Measurements from ENCODE around the gene NUP42.
"Not testable (repeated sequence)": the region's sequence is repeated elsewhere in the genome, so short reads cannot be mapped to it uniquely, and the experiment has no call there.

NUP42 gene

DNA sequence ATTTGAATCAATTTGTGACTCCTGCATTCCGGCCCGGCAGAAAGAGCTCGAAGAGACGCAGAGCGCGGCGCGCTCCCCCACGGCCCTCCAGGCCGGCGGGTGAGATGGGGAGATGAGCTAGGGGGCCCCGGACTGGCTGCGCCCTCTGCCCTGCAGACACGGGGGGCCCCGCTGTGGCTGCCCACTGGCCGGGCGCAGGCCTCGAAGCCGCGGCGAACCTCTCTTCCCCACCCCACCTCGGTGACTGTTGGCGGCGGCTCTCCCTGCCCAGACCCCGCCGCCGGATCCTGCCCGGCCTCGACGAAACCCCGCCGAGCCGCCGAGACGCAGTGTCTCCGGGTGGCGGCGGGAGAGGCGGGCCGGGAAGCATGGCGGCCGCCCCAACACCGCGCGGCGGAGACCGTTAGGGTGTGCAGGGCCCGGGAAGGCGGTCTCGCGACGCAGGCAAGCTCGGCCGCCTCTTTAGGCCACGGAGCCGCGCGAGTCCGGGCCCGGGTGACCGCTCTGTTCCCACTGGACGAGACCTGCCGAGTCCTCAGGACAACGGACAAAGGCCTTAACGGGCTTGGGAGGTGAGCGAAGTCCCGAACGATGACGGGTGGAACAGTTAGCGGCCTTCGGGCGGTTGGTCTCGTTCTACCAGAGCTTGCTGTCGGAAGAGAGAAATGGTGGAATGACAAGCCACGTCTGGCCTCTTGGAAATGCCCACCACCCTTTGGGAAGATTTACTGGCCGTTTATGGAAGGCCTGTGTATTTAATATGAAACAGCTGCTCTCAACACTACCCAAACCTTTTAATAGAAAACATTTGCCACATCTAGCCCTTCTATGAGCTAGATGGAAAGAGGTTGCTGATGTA is 24.3 kb downstream of the NUP42 start:
- no peak for DNase-seq

DNA sequence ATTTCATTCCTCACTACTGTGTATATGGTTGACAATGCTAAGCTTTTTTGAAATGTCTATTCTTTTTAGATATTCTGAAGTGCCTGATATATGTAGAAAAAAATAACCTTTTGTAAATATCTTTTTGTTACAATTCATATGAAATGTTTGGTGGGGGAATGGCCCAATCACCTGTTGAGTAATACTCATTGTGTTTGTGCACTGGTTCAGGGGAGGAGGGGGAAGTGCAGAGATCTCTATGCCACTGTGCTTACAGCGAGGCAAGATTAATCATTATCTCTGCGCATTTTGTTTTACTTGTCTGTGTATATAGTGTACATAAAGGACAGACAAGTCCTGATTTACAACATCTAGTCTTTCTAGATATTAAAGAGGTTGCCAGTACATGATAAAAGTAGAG is 25.2 kb downstream of the NUP42 start:
- no peak for DNase-seq

DNA sequence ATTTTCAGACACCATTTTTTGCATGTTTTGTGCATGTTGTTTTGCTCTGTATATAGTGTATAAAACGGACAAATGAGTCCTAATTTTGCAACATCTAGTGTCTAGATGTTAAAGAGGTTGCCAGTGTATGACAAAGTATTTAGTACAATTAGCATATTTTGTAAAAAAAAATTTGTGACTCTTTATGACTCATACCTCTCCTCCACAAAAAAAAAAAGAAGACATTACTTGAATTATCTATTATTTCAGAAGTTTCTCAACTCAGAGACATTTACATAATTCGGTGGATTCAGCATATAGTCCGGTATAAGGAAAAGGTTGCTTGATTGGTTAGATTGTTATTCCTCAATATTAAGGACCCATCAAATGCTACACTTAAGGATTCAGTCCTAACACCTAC is 26.0 kb downstream of the NUP42 start:
- DNase-seq: no peak

DNA sequence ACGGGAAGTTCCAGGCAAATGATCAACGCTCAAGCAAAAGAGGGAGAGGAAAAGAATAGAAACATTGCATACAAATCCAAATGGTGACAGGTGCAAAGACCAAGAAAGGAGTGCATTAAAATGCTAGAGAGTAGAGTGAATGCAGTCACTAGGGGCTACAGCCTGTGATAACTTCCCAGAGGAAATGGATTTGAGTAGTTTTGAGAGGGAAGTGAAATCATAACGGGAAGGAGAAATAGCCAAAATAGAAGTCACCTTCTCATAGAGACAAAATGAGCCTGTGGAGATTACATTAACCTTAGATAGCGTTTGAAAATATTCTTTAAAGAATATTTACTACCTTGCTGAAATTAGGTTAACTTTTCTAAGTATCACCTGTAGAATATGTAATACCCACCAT is 26.5 kb downstream of the NUP42 start:
- DNase-seq: no peak

DNA sequence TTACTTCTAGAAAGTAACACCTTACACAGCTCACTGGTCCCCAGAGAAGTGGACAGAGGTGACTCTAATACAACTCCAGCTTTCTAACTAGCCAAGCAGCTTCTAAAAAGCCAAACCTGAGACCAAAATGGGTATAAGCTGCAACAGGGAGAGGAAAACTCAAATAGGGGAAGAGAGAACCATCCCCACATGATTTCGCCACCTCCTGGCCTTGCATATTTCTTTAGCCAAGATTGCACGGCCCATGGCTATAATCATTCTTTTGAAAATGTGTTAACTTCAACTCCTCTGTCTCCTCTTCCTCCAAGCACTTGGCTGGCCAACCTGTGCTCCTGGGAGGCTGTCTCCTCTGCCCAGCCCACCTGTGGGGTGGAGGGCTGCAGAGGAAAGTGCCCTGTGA is 28.7 kb downstream of the NUP42 start:
- no peak for DNase-seq

DNA sequence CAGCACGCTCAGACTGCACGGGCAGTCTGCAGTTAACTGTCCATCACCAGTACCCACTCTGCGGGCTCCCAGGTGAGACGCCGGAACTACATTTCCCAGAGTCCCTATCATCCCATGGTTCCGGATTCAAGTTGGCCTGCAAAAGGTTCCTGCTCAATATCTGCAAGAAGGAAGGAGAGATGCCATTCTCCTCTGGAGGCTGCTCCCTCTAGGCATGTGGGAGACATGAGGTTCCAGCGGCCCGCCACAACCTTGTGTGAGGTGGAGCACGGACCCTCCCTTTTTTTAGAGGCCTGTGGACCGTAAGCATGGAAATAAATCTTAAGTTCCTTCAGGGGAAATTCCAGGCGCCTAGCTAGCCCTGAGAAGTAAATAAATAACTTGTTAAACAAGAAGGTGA is 29.7 kb downstream of the NUP42 start:
- DNase-seq: no peak

DNA sequence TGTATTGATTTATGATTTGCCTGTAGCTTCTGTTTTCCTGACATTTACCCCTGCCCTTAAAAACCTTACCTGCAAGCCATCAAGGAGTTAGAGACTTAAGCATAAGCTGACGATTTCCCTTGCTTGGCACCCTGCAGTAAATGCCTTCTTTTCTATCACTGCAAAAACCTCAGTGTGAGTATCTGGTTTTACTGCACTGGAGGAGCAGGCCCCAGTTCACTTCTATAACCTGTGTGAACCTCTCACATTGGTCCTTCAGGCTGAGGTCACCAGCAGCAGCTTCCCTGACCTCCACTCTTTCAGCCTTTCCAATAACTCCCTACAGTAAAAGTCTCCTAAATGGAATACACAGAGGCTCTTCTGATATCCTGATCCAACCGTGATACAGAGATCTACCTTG is 30.5 kb downstream of the NUP42 start:
- DNase-seq: no peak

DNA sequence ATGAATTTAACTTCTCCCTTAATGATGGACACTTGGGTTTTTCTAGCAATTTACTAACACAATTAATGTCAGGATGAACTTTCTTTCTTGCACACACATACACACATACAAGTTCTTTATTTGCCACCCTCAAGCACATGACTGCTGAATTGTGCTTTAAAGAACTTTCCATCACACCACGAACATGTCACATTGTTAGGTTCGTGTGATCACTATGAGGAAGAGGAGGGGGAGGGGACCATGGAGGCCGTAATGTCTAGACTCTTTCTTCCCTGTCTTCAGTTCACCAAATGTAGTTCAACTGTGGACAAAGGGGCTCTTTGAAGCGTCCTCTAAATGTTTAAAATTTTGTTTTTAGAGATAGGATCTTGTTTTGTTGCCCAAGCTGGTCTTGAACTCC is 31.0 kb downstream of the NUP42 start:
- no peak for DNase-seq

DNA sequence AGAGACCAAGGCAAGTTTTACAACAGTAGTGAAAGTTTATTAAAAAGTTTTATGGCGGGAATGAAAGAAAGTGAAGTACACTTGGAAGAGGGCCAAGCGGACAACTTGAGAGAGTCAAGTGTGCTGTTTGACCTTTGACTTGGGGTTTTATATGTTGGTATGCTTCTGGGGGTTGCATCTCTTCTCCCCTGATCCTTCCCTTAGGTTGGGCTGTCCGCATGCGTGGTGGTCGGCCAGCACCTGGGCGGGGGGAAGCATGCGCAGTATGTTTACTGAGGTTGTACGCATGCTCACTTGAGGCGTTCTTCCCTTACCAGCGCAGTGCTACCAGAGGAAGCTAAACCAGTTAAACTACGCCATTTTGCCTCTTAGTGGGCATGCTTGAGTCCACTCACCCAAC is 31.9 kb downstream of the NUP42 start:
- no peak for DNase-seq

DNA sequence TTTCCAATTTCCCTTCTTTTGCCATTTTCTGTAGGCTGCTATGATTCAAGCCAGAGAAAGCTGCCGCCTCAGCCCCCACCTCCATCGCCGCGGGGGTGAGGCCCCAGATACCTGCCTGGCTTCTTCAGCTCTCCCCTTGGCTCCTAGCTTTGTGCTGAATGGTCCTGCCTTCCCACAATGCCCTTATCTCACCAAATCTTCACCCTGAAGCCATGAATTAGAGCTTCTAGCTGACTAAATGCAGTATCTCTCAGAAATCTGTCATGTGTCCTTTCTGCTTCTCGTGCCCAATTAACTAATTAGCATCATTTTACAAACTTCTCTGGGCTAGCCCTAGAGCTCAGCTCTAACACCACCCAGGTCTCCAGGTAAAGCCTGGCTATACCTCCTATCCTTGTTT is 32.6 kb downstream of the NUP42 start:
- no peak for DNase-seq

DNA sequence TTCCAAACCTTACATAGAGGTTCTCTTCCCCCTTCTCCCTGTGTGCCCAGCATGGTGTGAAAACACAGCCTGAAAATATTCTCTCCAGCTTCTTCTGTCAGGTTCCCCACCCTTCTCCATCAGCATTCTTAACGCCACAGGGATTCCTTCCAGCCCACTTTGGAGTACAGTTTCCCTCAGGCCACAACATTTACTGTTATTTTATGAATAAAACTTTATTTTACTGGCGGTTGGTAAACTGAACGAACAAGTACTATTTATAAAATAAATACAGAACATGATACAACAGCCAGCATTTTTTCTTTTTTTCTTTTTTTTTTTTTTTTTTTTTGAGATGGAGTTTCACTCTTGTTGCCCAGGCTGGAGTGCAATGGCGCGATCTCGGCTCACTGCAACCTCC is 33.1 kb downstream of the NUP42 start:
- DNase-seq: no peak

DNA sequence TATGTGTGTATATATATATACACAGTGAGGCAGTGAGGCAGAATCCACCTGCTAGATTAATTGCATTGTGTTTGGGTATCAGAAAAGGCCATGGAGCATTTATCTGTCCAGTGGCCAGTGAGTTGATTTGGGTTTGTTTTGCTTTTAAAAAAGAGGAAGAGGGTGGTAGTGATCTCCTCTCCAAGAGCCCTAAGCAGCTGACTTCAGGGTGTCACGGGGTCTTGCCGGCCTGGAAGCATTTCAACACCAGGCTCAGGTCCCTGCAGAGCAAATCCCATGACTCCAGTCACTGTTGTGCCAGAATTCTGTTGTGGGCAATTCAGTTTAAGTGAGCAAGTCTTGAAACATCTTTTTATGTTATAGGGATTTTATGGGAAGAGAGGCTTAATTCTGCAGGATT is 34.2 kb downstream of the NUP42 start:
- no peak for DNase-seq

DNA sequence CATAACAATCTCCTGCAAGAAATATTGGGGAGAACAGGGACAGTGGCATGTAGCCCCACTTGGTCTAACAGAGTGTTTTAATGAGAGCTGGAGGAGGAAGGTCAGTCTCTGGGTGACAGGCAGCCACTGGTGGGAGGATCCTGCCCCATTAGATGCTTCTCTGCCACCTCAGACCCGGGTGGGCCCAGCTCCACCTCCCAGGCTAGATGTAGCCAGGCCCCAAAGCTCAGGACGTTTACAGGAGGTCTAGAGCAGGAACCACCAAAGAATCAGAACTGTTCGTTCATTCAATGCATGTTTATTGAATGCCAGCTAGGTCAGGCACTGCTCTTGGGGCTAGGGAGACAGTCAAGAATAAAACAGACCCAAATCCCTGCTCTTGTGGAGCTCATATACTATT is 36.3 kb downstream of the NUP42 start:
- DNase-seq: no peak

DNA sequence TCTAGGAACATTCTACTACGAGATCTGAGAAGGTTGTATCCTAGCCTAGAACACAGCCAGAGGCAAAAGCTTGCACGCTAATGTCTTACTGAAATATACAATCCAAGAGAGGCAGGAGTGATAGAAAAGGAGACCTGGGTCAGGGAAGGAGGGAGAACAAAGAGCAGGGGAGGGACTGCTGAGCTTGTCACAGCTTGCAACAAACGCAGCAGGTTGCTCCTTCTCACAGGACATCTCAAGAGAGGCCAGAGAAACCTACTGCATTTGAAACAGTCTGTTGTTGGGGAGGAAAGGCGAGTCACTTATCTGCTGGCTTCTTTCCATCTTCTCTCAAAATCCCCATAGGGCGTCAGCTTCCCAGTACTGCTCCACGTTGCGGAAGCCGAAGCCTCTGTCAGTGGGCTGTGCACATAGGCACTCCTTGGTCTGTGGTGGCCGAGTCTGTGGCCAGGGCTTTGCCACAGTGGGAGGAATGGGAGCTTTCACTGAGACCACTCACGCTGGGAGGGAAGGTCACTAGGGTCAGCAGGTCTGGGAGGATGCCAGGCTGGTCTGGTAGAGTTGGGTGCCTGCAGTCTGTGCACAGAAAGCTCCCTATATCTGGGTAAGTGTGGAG is 39.0 kb downstream of the NUP42 start:
- no peak for DNase-seq

DNA sequence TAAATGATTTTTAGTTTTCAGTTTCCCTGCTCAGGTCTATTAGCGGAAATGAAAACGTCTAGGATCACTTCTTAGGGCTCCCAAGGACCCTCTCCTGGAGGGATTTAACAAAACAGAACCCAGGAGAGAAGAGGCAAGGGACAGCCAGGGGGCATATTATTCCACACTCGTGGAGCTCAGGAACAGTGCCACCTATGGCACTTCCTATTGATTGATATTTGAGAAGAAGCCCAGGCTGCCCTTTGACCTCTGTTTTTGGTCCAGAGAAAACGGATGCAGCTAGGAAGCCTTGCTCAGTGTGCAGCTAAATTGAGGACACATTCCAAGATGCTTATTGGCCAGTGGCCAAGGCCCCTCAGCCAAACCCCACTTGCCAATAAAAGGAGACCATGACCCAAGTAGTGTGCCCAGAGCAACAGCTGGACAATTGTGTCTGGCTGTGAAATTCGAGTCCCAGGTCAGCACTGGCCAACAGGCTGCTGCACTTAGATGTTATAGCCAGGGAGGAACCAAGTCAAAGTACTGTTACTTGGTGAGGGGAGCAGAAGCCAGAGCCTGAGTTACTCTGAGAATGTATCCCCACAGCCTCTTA is 40.7 kb downstream of the NUP42 start:
- no peak for DNase-seq

DNA sequence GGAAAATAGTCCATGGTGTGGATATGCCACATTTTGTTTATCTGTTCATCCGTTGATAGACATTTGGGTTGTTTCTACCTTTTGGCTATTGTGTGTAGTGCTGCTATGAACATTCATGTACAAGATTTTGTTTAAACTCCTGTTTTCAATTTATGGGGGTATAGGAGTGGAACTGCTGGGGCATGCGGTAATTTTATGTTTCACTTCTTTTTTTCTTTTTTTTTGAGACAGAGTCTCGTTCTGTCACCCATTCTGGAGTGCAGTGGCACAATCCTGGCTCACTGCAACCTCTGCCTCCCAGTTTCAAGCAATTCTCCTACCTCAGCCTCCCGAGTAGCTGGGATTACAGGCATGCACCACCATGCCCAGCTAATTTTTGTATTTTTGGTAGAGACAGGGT is 42.5 kb downstream of the NUP42 start:
- not testable (repeated sequence) for DNase-seq

DNA sequence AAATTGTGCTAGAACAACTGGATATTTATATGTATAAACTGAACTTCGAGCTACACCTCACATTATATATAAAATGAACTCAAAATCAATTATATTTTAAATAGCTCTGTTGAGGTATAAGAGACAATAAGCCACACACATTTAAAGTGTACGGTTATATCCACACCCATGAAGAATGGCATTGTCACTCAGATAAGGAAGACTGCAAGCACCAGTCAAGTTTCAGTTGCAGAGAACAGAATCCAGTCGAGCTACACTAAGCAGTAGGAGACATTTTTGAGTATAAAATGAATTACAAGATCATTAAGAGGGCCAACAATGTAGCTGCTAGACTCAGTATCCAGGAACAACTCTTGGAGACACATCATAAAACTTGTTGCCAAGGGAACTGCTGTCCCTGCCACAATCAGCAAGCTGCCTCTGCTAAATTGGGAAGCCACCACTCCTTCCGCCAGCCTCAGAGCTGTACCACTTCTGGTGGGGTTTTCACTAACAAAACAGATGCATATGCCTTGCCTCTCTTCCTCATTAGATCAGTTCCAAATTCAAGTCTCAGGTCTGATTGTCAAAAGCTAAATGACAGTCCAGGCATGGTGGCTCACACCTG is 45.1 kb downstream of the NUP42 start:
- DNase-seq: no peak

DNA sequence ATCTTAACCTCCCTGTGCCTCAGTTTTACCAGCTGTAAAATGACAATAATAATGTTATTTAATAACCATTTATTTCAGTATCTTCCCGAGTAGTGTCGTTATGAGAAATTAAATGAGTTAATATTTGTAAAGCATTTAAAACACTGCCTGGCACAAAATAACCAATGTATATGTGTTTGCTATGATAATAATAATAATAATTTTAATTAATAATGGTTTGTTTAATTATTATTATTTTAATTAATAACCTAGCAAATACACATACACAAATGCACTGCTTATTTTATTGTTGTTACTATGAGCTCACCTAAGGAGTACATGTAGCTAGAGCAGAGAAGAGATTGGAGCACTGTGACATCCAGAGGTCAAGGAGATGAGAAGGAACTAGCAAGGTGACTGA is 46.6 kb downstream of the NUP42 start:
- DNase-seq: no peak

DNA sequence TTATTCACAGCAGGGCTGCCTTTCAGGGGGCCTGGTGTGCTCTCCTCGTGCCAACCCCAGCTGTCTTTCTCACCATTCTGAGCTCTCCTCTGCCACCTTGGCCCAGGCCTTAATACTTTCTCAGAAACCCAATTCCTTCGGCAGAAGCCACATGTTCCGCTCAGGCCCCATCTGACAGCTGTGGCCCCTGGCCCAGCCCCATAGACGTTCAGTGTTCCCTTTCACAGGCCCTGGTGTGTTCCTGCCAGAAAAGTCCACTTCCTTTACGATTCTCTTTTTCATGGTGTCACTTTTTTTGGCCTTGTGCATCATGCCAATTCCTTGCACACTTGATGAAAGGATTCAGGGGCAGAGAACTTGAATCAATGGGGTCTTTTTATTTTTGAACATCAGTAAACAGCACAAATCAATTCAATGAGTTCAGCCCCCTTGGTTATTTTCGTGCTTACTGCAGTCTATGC is 48.8 kb downstream of the NUP42 start:
- DNase-seq: no peak

DNA sequence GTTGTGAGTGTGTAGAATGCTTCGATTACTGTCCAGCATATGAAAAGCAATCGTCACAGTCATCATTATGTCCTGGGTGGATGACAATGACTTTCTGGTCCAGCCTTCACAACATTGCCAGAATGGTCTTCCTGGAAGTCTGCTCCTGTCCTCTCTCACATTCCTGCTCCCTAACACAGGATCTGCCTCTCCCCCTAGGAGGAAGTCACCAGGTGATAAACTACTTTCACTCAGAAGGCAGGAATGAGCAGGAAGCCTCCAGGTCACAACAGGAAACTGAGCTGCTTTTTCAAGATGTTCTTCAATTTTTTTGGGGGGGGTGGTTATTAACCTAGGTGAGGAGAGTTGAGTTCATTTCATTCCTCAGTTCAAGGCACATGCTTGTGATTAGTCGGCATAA is 51.1 kb downstream of the NUP42 start:
- no peak for DNase-seq

DNA sequence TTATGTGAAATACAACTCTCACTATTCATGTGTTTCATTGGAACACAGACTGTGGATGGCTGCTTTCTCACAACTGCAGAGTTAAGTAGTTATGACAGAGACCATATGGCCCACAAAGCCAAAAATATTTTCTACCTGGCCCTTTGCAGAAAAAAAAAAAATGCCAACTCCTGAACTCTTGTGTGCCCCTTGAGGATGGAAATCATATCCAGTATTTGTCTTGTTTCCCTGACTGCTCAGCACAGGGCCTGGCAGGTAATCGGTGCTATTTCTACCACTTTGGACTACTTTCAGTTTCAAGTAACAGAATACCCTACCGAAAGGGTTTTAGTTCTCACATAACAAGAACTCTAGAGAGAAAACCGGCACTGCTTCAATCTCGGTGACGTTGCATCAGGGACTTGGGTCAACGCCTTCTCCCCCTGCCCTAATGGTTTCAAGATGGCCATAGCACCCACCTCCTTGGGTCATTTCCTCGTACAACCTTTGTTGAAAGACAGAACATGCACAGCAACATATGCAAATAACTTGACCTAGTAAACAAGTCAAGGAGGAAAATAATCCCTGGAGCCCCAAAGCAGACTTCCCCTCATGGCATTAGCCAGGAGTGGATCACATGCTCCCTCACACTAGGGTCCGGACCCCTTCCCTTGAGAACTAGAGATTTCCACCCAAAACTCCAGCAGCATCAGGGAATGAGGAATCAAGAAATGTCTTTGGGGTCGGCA is 52.9 kb downstream of the NUP42 start:
- DNase-seq: no peak

DNA sequence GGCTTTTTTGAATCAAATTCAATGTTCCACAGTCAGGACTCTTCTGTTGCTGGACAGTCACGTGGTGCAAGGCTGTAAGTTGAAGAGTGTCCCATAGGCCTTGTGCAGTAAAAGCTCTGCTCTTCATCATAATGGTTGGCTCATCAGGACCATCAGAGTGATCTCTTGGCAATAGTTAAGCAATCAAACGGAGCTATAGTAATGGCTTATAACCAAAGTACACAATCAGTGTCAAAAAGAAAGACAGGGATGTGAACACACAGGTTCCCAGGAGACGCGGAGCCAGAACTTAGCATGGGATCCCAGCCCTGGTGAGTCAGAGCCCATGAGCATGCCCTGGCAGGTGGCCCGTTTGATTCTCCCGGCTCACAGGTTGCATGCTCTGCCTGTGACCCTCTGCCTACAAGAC is 54.0 kb downstream of the NUP42 start:
- DNase-seq: no peak

DNA sequence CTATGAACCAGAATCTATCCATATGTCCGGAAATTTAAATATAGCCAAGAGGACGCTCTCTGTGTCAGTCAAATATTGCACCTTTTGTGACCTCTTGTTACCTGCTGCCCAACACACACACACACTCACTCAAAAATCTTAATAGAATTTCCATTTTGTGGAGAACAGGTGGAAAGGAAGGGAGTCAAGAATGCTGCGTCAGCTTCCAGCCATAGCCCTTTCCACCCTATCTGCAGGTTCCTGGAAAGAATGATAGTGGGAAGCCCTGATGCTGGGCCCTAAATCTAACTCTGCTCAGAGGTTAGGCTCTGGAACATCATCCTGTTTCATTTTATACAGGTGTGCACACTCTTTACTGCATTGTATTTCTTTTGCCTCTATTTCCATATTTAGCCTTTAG is 55.2 kb downstream of the NUP42 start:
- DNase-seq: no peak

Data from activated CD4-positive, alpha-beta T cell treated with anti-CD3 and anti-CD28 coated beads, Interleukin-2, amount 50 U/mL, for 4 hours (primary cell).